Activated CD4-positive, CD25-positive, alpha-beta regulatory T cell treated with anti-CD3 and anti-CD28 coated beads, Interleukin-2, amount 50 U/mL, for 16 hours (primary cell): ENCODE results near the gene OR7C1.
"Not testable (repeated sequence)": the region's sequence is repeated elsewhere in the genome, so short reads cannot be mapped to it uniquely, and the experiment has no call there.

Experiments used
- DNase-seq: peaks from one replicate; pipeline ENCODE4 v3.0.0-alpha.2; 2020; ENCODE audit warnings: low read depth, low spot score

OR7C1 gene

DNA sequence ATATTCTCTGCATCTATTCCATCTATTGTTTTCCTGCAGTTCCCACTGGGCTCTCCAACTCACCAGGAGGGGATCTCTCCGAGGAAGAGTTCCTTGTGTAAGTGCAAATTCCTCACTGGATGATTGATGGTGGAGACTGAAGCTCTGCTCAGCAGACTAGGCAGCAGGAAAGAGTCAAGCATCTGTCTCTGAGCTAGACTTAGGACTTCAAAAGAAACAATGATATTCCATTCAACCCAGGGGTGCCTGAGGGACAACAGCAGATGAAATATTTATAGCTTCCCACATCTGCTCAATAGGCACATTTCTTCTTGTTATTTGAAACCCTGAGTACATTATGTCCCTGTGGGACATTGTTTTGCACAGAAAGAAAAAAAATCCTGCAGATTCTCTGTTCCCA lies at the start of gene OR7C1, which contains the start of gene OR7A5:
OR7C1 (minus strand) TSS at position 175 of the 400 bp plus-strand sequence. CDS start 35,049 bp downstream, outside the sequence.
OR7A5 (minus strand) TSS at position 175 of the 400 bp plus-strand sequence. CDS start 6,944 bp downstream, outside the sequence.
- no peak for DNase-seq

DNA sequence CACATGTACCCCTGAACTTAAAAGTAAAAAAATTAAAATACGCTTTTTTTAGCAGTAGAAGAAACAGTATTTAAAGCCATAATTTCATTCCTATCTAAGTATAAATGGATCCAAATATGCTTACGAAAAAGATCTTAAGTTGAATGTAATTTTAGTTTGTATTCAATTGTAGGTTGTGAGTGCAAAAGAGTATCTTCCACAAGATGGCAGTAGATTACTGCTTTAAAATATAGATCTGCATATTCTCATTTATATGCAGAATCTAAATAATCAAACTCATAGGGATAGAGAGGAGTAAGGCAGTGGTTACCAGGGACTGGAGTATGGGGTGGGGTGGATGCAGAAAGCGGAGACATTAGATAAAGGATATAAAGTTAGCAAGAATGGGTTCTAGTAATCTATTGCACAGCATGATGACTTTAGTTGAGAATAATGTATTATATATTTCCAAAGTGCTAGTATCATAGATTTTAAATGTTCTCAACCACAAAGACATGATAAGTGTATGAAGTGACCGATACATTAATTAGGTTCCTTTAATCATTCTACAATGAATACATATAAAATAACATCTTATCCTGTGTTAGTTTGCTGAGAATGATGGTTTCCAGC lies 36.7 kb upstream of the OR7C1 start:
- DNase-seq: no peak

DNA sequence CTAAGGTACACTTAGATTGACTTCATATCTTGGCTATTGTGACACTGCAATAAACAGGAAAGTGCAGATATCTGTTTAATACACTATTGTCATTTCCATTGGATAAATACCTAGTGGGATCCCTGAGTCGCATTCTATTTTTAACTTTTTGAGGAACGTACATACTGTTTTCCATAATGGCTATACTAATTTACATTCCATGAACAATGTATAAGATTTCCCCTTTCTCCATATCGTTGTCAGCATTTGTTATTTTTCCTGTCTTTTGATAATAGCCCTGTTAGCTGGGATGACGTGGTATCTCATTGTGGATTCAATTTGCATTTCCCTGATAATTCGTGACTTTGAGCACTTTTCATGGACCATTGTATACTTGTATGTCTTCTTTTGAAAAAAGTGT lies 33.5 kb upstream of the OR7C1 start:
- no peak for DNase-seq

DNA sequence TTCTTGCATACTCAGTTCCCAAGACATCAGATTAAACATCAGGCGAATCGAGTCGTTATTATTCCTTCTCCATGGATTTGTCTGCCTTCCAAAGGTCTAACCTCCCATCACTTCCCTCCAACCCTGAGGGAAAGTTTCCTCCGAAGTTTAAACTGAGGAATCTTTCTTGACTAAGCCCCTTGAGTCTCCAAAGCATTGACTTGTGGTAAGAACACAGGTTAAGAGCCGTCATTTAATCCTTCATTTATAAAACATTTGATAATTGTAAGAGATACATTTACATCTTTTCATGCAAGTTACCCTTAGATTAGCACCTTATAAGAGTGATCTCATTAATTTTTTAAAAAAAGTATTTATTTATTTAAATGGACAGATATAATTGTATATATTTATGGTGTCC lies 13.8 kb upstream of the OR7C1 start, which contains the start of gene OR7A10:
OR7A10 (minus strand) TSS at position 101 of the 400 bp plus-strand sequence. CDS start 7,045 bp downstream, outside the sequence.
- DNase-seq: no peak

DNA sequence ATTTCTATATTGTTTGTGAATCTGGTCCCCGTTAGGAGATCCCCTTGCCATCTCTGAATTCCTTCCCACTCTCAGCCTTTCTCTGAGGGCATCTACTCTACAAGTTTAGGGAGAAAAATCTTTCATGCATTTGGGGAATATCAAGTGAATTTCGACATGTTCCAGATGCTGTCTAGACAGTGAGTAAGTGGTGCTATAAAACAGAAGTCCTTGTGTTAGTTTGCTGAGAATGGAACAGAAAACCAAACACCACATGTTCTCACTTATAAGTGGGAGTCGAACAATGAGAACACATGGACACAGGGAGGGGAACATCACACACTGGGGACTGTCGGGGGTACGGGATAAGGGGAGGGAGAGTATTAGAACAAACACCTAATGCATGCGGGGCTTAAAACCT lies 8.6 kb upstream of the OR7C1 start:
- no peak for DNase-seq

DNA sequence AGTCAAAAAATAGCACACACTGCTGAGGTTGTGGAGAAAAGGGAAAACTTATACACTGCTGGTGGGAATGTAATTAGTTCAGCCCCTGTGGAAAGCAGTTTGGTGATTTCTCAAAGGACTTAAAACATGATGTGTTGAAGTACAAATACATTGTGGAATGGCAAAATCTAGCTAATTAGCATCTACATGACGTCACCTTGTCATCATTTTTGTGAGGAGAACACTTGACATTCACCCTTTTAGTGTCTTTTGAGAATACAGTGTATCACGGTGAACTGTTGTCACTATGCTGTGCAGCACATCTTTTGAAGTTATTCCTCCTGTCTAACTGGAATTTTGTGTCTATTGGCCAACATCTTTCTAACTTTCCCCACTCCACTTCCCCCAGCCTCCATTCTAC lies 8.2 kb upstream of the OR7C1 start:
- no peak for DNase-seq

DNA sequence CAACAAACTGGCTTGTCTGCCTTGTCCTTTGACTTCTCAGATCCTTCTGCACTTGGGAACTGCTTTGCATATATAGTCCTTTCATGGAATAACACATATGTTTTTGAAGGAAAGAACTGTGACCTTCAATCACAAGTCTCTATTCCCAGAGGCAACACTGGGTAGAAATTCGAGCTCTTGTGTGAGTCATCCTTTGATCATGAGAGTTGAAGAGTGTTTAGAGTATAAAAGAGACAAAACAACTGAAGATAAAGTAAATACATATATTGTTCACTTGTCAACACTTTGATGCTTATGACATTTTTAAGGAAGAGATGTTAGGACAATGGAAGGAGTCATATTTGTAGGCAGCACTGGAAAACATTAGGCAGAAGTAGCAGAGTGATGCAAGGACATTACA lies 5.2 kb upstream of the OR7C1 start:
- DNase-seq: no peak

DNA sequence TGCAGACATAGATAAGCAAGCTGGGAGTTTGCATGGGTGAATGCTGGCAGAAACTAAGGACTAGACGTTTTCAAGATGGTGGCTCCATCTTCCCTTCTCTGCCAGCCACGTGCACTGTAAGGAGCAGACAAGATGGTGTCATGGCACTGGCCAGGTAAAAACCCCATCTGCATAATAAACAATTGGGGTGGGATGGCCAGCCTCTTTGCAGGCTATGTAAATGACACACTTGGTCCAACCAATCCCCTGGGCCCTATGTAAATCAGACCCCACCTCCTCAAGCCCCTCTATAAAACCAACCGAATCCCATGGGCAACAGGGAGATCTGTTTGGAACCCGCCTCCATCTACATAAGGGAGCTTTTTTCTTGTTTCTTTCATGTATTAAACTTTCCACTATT lies 2.4 kb upstream of the OR7C1 start:
- DNase-seq: no peak

DNA sequence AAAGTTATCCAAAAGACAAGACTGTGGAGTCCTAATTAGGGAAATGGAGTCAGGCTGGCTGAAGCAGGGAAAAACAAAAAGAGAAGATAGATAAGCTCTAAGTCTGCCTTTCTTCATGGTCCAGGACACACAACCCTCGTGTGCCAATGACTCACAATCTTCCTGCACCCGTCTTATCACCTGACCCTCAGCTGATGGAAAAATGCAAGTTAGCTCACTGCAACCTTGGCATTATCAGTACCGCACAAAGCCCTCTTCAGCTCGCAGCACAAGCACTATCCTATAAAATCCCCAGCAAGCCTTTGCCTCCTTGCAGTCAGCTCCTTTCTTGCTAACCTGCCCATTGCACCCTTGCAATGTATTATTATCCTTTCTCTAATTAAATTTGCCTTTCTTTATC lies 4.3 kb downstream of the OR7C1 start:
- no peak for DNase-seq

DNA sequence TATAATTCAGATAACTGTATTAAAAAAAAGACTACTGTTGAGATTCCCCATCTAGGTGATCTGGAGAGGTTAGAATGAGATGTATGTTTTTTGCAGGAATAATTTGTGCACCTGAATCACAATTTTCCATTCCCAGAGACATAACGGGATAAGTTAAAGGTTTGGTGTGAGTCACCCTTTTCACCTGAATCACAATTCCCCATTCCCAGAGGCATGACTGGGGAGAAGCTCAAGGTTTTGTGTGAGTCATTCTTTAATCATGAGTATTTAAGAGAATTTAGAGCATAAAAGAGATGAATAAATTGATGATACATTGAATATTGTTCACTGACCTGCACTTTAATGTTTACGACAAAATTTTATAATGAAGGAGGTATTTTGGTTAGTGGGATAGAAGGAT lies 9.0 kb downstream of the OR7C1 start:
- no peak for DNase-seq

DNA sequence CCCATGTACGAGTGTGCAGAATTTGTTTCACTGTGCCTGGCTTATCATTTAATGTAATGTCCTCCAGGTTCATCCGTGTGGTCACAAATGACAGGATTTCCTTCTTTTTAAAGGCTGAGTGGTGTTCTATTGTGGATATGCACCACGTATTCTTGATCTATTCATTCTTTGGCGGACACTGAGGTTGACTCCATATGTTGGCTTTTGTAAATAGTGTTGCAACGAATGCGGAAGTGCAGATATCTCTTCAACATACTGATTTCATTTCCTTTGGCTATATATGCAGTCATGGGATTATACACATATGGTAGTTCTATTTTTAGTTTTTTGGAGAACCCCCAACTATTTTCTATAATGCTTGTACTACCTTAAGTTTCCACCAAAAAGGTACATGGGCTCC lies 13.0 kb downstream of the OR7C1 start:
- DNase-seq: no peak

DNA sequence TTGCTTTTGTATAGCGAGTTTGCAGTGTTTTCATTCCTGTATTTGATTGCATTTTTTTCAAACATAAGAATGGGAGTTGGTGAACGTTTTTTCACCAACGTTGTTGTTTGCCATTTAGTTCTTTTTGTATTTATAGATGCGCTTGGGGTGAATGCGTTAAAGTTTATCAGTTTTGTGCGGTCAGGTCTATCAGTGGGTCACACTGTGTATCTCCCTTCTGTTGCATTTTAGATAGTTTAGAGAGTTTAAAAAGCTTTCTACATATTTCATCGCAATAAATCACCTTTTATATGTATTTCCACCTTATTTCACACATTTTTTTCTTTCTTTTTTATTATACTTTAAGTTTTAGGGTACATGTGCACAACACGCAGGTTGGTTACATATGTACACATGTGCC lies 16.4 kb downstream of the OR7C1 start:
- DNase-seq: no peak

DNA sequence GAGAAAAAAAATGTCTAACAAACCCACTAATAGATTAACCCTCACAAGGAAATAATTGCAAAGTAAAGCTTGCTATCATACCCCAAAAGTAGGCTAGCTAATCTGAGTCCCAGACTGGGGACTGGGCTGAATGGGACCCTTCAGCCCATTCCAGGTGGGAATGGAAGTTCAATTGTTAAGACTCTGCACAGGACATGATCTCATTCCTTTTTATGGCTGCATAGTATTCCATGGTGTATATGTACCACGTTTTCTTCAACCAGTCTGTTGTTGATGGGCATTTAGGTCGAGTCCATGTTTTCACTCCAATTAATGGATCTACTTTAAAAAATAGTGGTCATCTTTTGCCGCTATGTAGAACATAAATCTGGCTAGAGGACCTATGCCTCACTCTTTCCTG lies 17.9 kb downstream of the OR7C1 start:
- DNase-seq: no peak

DNA sequence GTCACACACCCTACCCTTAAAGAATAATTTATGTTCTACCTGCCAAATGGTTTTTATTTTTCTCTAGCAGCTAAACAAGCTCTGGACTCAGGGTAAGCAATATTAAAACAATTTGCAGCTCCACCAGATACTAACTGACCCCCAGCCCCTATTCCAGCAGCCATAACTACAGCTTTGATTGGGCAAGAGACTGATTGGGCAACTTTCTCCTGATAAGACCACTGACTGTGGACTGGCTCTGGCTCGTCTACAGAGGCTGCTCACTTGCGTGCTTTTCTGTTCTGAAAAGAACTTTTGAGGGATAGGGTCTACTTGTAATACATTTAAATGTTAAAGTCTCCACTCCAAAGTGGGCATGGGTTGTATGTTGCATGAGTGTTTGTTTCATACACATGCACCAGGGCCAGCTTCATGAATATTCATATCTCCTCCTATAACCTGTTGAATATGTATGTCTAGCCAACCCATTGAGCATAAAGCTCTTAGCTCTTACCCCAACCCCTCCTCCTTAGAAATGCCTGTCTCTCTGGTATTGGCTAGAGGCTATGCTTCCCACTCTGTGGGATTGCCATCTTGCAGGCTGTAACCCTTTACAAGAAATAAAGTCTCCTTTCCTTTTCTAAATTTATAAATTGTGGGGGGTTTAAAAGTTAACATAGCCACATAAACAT lies 19.9 kb downstream of the OR7C1 start:
- no peak for DNase-seq

DNA sequence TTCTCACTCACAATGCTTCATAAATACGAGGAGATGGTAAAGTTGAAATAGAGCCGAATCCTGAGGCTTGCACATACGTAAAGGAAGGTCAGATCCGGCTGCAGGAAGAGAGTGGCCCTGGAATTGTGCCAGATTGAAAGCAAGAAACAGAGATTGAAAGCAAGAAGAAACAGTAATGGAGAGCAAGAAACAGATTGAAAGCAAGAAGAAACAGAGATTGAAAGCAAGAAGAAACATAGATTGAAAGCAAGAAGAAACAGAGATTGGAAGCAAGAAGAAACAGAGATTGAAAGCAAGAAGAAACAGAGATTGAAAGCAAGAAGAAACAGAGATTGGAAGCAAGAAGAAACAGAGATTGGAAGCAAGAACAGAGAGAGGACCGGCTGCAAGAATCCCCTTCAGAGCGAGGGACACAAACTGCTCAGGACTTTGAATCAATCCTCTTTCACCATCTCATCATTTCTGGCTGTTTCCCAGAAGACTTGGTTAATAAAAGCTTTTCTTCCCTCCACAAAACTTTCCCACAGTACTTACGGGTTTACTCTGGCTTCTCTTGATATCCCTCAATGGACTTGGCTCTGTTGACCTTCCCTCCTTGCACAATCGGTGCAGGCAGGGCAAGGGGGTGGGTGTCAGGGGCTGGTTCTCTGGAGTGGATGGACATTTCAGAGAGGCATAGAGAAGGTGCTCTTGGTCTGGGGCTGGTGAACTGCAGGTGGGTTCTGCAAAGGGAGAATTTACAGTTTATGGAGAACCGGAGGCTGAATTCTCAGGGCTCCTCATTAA lies 25.5 kb downstream of the OR7C1 start:
- no peak for DNase-seq

DNA sequence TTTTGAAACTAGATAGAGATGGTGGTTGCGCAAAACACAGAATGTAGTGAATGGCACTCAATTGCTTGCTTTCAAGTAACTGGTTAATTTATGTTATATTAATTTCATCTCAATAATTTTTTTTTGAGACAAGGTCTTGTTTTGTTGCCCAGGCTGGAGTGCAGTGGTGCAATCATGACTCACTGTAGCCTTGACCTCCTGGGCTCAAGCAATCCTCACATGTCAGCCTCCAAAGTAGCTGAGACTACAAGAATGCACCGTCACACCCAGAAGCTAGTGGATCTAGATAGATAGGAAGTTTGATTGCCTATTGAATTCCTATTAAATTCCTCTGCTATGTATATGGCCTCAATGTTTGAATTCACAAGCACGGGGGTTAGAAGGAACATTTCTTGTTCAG lies 30.2 kb downstream of the OR7C1 start:
- no peak for DNase-seq

DNA sequence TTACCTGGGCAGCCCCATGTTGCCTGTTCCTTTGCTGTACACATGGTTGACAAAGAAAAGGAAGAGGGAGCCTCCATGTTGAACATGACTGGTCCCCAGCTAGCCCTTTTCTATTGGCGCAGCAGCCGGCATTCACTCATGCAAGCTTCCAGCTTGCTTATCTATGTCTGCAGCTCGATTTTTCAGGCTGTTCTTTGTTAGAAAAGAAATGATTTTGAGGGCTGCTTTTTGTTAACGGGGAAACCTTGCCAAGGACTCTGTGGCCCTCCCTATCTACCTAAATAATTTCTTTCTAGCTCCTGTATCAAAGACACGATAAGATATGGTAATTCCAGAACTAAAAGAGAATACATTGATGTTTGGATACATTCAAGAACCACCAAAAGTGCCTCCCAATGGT lies 36.2 kb downstream of the OR7C1 start:
- DNase-seq: no peak

DNA sequence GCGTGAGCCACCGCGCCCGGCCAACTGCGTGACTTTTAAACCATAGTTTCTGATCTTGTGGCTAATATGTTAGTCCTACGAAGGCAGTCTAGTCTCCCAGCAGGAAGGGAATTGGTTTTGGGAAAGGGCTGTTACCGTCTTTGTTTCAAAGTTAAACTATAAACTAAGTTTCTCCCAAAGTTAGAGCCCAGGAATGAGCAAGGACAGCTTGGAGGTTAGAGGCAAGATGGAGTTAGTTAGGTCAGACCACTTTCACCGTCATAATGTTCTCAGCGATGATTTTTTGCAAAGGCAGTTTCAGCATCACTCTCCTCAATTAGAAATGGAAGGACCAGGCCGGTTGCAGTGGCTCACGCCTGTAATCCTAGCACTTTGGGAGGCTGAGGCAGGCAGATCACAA lies 39.0 kb downstream of the OR7C1 start:
- DNase-seq: no peak

DNA sequence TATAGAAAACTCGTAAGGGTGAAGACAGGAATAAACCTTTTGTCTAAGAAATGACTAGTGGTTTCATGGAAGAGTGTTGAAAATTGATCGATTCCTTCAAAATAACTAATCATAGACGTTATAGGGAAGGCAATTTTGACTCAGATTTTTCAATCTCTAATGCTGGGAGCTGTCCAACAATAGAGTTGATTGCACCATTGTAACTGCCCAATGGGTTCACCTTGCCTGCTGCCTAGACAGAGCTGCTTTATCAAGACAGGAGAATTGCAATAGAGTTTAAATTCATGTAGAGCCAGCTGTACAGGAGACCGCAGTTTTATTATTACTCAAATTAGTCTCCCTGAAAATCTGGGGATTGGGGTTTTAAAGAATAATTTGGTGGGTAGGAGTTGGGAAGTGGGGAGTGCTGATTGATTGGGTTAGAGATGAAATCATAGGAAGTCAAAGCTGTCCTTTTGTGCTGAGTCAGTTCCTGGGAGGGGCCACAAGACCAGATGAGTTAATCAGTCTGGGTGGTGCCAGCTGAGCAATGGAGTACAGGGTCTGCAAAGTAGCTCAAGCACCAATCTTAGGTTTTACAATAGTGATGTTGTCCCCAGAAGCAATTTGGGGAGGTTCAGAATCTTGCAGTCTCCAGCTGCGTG lies 39.8 kb downstream of the OR7C1 start:
- no peak for DNase-seq

DNA sequence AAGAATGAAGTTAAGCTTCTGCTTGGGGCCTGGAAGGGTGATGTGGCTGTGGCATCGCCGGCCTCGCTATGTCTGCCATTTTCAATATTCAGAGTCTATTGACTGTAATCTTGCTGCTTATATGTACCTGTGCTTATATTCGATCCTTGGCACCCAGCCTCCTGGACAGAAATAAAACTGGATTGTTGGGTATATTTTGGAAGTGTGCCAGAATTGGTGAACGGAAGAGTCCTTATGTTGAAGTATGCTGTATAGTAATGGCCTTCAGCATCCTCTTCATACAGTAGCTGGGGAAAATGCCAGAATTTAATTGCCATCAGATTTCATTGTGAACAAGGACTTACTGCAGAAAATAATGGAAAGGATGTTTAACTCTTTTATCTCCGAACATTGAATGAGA lies 42.7 kb downstream of the OR7C1 start:
- not testable (repeated sequence) for DNase-seq

DNA sequence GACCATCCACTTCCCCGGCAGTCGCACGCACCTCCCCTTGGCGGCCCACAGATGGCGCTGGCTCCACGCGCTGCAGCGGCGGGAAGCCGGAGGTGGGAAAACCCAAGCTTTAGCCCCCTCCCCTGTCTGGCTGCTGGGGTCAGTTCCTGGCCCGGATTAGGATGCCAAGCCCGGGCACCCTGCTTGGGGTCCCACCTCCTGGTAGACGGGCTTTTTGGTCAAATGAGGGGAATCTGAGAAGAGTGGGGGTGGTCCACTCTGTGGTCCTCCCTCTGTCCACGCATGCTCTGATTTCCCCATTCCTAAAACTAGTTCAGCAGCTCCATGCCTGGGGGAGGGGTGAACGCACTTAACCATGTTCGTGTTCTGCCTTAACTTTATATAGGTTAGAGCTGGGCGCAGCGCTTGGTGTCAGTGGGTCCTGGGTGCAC lies 48.5 kb downstream of the OR7C1 start:
- no peak for DNase-seq
